ENCODE results near the gene OR52H1.
"Not testable (repeated sequence)": the region's sequence is repeated elsewhere in the genome, so short reads cannot be mapped to it uniquely, and the experiment has no call there.

OR52H1 gene

DNA sequence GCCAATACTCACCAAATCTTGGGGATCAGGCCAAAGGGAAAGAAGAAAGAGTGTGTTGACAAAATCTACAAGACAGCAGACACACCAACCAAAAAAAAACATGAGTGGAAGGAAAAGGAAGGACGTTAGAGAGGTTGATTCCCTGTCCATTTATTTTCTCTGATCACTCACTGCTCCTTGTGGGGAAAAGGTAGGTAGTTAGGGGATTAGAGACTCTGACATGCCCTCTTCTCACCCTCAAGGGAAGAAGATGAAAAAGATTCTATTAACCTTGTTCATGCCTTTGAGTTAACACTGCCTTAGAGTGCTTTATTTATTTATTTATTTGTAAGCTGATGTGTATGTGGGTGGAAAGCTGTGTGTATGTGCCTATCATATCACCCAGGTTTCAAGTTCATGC is at the start of gene OR52H1:
OR52H1 (minus strand) TSS at position 101 of the 400 bp plus-strand sequence. CDS start 3,035 bp downstream, outside the sequence.
- TF ChIP-seq, protein P1, sequence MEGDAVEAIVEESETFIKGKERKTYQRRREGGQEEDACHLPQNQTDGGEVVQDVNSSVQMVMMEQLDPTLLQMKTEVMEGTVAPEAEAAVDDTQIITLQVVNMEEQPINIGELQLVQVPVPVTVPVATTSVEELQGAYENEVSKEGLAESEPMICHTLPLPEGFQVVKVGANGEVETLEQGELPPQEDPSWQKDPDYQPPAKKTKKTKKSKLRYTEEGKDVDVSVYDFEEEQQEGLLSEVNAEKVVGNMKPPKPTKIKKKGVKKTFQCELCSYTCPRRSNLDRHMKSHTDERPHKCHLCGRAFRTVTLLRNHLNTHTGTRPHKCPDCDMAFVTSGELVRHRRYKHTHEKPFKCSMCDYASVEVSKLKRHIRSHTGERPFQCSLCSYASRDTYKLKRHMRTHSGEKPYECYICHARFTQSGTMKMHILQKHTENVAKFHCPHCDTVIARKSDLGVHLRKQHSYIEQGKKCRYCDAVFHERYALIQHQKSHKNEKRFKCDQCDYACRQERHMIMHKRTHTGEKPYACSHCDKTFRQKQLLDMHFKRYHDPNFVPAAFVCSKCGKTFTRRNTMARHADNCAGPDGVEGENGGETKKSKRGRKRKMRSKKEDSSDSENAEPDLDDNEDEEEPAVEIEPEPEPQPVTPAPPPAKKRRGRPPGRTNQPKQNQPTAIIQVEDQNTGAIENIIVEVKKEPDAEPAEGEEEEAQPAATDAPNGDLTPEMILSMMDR (IDR thresholded peaks at IDR 0.05; ENCODE audit: low read depth, low read length), result no peak
- DNase-seq (ENCODE audit: extremely low read depth, low read depth), result no peak

DNA sequence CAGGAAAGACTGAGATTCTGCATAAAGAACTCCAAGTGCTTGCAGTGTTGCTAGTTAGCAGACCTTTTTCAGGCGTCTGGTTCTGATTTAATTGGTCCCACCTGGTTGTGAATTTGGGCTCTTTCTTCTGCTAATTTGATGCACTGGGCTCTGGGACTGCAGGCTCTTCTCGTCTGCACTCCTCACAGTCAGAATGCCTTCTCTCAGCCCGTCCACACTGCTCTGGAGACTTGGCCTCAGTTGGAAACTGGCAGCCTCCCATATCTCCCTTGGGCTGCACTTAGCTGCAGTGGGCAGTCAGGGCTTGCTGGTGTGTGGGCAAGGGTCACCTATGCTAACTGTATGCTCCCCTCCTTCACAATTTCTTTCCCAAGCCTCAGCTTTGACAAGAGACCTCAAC is 49.6 kb upstream of the OR52H1 start:
- no peak for DNase-seq (ENCODE audit: extremely low read depth, low read depth)

DNA sequence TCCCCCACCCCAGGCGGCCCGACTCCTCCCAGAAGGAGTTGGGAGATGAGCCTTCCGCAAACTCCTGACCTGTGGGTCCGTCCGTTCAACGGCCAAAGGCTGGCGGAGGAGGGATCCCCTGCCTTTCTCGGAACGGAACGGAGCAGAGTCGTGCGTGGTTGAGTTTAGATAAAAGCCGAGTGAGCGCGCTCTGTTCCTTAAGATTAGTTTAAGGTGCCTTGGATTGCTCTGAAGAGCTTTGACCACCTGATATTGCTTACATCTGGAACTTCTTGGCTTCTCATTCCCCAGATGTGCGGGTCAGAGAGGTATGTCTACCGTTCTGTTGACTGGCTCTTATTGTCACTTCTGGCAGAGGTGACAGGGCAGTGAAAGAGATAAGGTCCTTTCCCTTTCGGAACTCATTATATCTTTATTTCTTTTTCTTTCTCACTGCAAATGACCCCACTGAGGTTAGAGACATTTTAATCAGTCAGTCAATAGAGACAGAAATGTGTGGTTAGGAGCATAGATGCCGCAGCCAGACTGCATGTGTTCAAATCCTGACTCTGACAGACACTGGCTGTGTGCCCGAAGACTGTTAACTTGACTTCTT is 48.4 kb upstream of the OR52H1 start, which contains the start of gene TRIM6:
TRIM6 (plus strand) TSS at position 31 of the 595 bp plus-strand sequence; CDS start at position 292, 261 bp downstream.
- DNase-seq (ENCODE audit: extremely low read depth, low read depth), result no peak

More for the DNA sequence above, 49.6 kb upstream of the OR52H1 start:
- TF ChIP-seq, protein P1 (IDR thresholded peaks at IDR 0.05; ENCODE audit: low read depth, low read length), result no peak

DNA sequence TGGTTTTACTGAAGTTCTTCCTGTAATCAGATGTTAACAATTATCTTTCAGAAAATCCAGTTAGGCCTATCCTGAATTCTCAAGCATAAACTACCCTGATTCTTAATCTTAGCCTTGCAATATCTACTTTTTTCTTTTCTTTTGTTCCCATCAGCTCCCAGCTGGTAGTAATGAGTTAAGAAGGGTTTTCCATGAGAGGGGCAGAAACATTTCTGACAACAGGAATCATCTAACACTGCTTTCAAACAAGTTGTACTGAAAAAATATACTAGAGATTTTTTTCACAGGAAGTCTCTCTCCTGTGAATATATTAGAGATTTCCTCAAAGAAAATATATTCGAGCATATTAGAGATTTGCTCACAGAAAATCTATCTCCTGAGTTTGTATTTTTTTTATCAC is 44.8 kb upstream of the OR52H1 start:
- TF ChIP-seq, protein P1 (IDR thresholded peaks at IDR 0.05; ENCODE audit: low read depth, low read length), result no peak

More for the DNA sequence above, 48.4 kb upstream of the OR52H1 start, which contains the start of gene TRIM6:
- TF ChIP-seq, protein P1 (IDR thresholded peaks at IDR 0.05; ENCODE audit: low read depth, low read length), result no peak

DNA sequence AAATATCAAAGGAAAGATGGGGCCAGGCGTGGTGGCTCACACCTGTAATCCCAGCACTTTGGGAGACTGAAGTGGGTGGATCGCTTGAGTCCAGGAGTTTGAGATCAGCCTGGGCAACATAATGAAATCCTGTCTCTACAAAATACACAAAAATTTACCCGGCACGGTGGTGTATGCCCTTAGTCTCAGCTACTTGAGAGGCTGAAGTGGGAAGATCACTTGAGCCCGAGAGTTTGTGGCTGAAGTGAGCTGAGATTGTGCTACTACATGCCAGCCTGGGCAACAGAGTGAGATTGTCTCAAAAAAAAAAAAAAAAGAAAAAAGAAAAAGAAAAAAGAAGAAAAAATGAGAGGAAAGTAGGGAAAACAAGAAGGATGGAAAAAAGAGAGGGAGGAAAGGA is 44.3 kb upstream of the OR52H1 start:
- TF ChIP-seq, protein P1 (IDR thresholded peaks at IDR 0.05; ENCODE audit: low read depth, low read length), result no peak
- DNase-seq (ENCODE audit: extremely low read depth, low read depth), result no peak

More for the DNA sequence above, 44.8 kb upstream of the OR52H1 start:
- no peak for DNase-seq (ENCODE audit: extremely low read depth, low read depth)

DNA sequence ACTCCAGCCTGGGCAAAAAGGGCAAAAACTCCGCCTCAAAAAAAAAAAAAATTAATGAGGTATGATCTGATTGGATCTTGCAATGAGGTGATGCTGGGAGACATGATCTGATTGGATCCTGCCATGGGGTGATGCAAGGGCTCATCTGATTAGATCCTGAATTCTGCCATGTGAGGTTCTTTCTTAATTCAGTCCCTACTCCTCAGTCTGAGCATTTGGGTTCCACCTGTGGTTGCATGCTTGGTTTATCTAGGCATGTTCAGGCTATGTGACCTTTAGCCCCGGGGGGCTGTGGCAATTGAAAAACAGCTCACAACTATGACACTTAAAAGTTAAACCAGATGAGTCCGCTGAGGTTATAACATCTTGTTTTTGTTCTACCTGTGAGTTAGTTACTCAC is 43.3 kb upstream of the OR52H1 start:
- TF ChIP-seq, protein P1 (IDR thresholded peaks at IDR 0.05; ENCODE audit: low read depth, low read length), result no peak
- DNase-seq (ENCODE audit: extremely low read depth, low read depth), result no peak

DNA sequence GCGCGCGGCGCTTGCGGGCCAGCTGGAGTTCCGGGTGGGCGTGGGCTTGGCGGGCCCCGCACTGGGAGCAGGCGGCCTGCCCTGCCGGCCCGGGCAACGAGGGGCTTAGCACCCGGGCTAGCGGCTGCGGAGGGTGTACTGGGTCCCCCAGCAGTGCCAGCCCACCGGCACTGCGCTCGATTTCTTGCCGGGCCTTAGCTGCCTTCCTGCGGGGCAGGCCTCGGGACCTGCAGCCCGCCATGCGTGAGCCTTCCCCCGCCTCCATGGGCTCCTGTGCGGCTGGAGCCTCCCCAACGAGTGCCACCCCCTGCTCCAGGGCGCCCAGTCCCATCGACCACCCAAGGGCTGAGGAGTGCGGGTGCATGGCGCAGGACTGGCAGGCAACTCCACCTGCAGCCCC is 41.6 kb upstream of the OR52H1 start:
- not testable (repeated sequence) for DNase-seq (ENCODE audit: extremely low read depth, low read depth)

DNA sequence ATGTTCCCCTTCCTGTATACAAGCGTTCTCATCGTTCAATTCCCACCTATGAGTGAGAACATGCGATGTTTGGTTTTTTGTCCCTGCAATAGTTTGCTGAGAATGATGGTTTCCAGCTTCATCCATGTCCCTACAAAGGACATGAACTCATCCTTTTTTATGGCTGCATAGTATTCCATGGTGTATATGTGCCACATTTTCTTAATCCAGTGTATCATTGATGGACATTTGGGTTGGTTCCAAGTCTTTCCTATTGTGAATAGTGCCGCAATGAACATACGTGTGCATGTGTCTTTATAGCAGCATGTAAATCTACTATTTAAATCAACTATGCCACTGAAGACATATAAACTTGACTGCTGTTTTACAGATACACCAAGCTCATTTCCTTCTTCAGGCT is 36.1 kb upstream of the OR52H1 start:
- not testable (repeated sequence) for DNase-seq (ENCODE audit: extremely low read depth, low read depth)

Data from AG09319 (cell line).